HEK293T (cell line): ENCODE results near the gene CELF4.

Source experiments
- CTCF ChIA-PET: fragments of 350-600 bp; formaldehyde crosslinking; extraction: SDS; loops from one replicate; lab custom pipeline; 2021; ENCODE audit warnings: antibody characterized with exemption, inconsistent platforms; lab: Yijun Ruan, JAX
- POLR2A ChIA-PET: fragments of 350-600 bp; formaldehyde crosslinking; extraction: SDS; loops from one replicate; lab custom pipeline; 2020; ENCODE audit warnings: antibody characterized with exemption, inconsistent platforms; lab: Yijun Ruan, JAX
- DNase-seq: peaks from one replicate; pipeline ENCODE4 v3.0.0; 2012; ENCODE audit warnings: mixed read lengths; ENCODE audit errors: extremely low spot score
- ARNT ChIP-seq: fragments of 450-650 bp; IDR thresholded peaks from 2 replicates; pipeline ENCODE4 v1.6.1; 2017; ENCODE audit warnings: mild to moderate bottlenecking
- BHLHE40 ChIP-seq: fragments of 450-650 bp; IDR thresholded peaks from 2 replicates; pipeline ENCODE4 v1.6.1; 2016; ENCODE audit warnings: mild to moderate bottlenecking, moderate library complexity, borderline replicate concordance
- CTBP1 ChIP-seq: fragments of 450-650 bp; IDR thresholded peaks from 2 replicates; pipeline ENCODE4 v1.6.1; 2016; ENCODE audit warnings: borderline replicate concordance
- ELF4 ChIP-seq: fragments of 450-650 bp; IDR thresholded peaks from 2 replicates; pipeline ENCODE4 v1.6.1; 2017; ENCODE audit warnings: antibody characterized with exemption
- FOXA1 ChIP-seq: fragments of 450-650 bp; IDR thresholded peaks from 2 replicates; pipeline ENCODE4 v1.6.1; 2016; ENCODE audit warnings: mild to moderate bottlenecking
- FOXK2 ChIP-seq: fragments of 450-650 bp; IDR thresholded peaks from 2 replicates; pipeline ENCODE4 v1.6.1; 2016; ENCODE audit warnings: mild to moderate bottlenecking
- FOXM1 ChIP-seq: fragments of 450-650 bp; IDR thresholded peaks from 2 replicates; pipeline ENCODE4 v1.6.1; 2017; ENCODE audit warnings: mild to moderate bottlenecking, borderline replicate concordance
- HDGF ChIP-seq: fragments of 450-650 bp; IDR thresholded peaks from 2 replicates; pipeline ENCODE4 v1.6.1; 2017; ENCODE audit warnings: antibody characterized with exemption, borderline replicate concordance
- L3MBTL2 ChIP-seq: fragments of 450-650 bp; conservative IDR thresholded peaks from 2 replicates; pipeline ENCODE4 v1.6.1; 2016; ENCODE audit warnings: mild to moderate bottlenecking
- LEF1 ChIP-seq: fragments of 450-650 bp; IDR thresholded peaks from 2 replicates; pipeline ENCODE4 v1.6.1; 2017; ENCODE audit warnings: mild to moderate bottlenecking, borderline replicate concordance
- NFRKB ChIP-seq: fragments of 450-650 bp; IDR thresholded peaks from 2 replicates; pipeline ENCODE4 v1.6.1; 2016; ENCODE audit warnings: mild to moderate bottlenecking, moderate library complexity
- SP1 ChIP-seq: fragments of 450-650 bp; IDR thresholded peaks from 2 replicates; pipeline ENCODE4 v1.6.1; 2017
- SUZ12 ChIP-seq: fragments of 450-650 bp; IDR thresholded peaks from 2 replicates; pipeline ENCODE4 v1.6.1; 2016; ENCODE audit warnings: mild to moderate bottlenecking
- TARDBP ChIP-seq: fragments of 450-650 bp; IDR thresholded peaks from 2 replicates; pipeline ENCODE4 v1.6.1; 2016
- ZNF384 ChIP-seq: fragments of 450-650 bp; IDR thresholded peaks from 2 replicates; pipeline ENCODE4 v1.6.1; 2016
- TF ChIP-seq, protein P1 (sequence below): fragments of 450-650 bp; IDR thresholded peaks from 2 replicates; pipeline ENCODE4 v1.6.1; 2016

Gene CELF4

DNA sequence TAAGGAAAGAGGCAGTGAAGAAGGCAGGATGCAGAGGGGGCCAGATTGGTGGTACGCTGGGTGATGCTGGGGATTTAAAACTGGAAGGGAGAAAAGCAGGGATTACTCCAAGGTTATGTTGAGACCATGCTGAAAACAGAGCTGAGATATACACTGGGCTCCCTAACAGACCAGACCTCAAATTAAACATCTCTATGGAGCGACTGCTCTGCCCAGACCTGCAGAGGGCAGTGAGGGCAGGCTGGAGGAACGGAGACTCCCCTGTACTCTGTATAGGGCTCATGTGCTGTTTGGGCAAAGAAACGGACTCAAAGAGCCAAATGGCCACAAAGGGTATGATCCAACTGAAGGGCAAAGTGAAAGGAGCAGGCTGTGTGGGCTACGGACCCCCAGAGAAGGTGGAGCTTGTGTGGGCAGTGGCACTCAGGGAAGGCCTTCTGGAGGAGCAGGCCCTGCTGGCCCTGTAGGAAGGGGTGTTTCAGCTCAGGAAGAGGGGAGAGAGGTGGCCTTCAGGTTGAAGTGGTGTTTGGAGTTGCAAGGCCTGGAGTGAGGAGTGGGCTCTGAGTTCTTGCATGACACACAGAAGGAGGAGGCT, 4.8 kb upstream of the CELF4 start:
- no peak for DNase-seq
- ChIA-PET CTCF (no interaction called here), POLR2A (no interaction called here)
- no peak for TF ChIP-seq NFRKB
- TF ChIP-seq, protein P1, sequence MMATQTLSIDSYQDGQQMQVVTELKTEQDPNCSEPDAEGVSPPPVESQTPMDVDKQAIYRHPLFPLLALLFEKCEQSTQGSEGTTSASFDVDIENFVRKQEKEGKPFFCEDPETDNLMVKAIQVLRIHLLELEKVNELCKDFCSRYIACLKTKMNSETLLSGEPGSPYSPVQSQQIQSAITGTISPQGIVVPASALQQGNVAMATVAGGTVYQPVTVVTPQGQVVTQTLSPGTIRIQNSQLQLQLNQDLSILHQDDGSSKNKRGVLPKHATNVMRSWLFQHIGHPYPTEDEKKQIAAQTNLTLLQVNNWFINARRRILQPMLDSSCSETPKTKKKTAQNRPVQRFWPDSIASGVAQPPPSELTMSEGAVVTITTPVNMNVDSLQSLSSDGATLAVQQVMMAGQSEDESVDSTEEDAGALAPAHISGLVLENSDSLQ = no peak

DNA sequence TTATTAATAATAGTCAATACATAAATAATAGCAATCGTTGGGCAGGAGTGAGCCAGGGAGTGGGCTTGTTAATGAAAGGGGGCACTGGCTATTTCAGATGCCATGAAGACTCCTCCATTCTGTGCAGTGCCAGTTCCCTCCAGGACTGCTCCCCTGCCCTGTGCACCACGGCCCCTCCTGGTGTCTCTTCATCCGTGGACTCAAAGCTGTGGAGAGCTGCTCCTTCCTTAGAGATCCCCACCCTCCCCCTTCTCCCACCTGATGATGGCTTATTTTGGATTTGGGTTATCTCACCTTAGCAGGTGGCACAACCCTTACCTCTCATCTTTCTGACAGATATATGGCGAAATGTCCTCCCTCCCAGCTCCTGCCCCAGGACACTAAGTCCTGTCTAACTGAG, 3.1 kb upstream of the CELF4 start:
- CTCF ChIA-PET = interaction anchor here (0.8 kb wide), 1 partner anchor 10 kb away, joined by 3 read pairs; no protein-coding TSS in a partner anchor
- POLR2A ChIA-PET = no interaction called here
- TF ChIP-seq LEF1 = no peak
- no peak for TF ChIP-seq SP1
- TF ChIP-seq L3MBTL2 = no peak
- no peak for TF ChIP-seq HDGF
- no peak for TF ChIP-seq FOXK2
- no peak for TF ChIP-seq NFRKB
- no peak for TF ChIP-seq ELF4
- TF ChIP-seq ZNF384 = no peak
- no peak for TF ChIP-seq SUZ12
- no peak for TF ChIP-seq FOXA1
- TF ChIP-seq, protein P1 = no peak
- TF ChIP-seq BHLHE40 = no peak
- no peak for TF ChIP-seq ARNT
- TF ChIP-seq FOXM1 = no peak
- TF ChIP-seq TARDBP = no peak
- no peak for TF ChIP-seq CTBP1
- DNase-seq = no peak

DNA sequence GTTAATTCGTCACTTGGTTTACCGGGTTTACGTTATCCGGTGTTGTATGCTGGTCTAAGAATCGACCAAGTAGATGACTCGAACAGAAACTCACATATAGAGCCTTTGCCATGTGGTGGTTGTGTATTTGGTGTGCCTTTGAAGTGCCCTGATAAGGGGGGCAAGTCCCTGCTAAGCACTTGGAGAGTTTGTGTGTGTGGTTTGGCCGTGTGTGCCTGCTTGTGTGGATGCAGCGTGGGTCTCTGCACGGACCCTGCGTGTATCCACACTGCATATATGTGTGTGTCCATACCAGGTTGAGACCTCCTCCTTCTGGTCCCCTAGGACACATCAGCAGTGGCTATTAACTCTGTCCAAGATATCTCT, 2.4 kb upstream of the CELF4 start:
- POLR2A ChIA-PET = no interaction called here
- CTCF ChIA-PET = no interaction called here
- TF ChIP-seq LEF1 = no peak
- TF ChIP-seq ZNF384 = no peak
- TF ChIP-seq FOXM1 = no peak
- TF ChIP-seq TARDBP = no peak
- no peak for TF ChIP-seq L3MBTL2
- TF ChIP-seq FOXA1 = no peak
- TF ChIP-seq ELF4 = no peak
- TF ChIP-seq, protein P1 = no peak
- TF ChIP-seq SUZ12 = no peak
- no peak for DNase-seq

DNA sequence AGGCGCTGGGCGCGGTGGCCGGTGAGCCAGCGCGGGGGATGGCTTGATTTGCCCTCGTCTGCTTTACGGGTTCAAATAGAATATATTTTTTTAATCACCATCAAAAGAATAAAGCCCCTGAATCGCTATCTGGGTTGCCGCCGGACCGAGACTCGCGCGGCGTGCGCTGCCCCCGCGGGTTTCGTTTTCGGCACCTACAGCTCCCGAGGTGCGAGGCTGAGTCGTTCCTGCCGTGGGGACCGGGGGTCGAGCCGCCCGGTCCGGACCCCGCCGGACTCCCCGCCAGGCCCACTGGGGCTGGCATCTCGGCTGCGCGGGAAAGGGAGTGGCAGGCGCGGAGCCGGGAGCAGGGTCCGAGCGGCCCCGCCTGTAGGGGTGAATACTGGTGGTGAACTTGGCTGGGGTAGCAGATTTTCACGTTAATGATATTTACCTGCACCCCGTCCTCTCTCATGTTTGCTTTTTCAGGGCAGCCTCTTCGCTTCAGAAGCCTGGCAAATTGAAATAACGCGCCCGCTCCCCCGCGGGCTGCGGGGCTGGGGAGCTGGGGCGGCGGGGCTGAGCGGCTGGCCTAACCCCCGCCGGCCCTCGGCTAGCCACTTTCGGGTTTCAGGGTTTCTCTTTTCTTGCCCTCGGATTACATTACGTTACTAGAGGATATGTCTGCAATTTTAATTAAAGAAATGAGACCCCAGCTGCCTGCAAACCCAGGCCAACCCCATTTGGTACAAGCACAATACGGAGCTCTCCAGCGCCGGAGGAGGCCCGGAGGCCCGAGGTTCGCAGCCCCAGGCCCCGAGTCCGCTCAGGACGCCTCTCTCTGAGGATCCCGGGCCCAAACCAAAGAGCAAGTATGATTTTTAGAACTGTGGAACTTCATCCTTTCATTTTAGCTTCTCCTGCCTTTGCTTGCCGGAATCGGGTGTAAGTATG, 1.7 kb upstream of the CELF4 start:
- TF ChIP-seq, protein P1 = no peak
- TF ChIP-seq CTBP1 = no peak
- no peak for TF ChIP-seq HDGF
- DNase-seq = no peak
- ChIA-PET CTCF (no interaction called here), POLR2A (interaction anchor here (1.2 kb wide), 2 partner anchors 8 to 10 kb away, joined by 3 to 4 read pairs; no protein-coding TSS in a partner anchor)

DNA sequence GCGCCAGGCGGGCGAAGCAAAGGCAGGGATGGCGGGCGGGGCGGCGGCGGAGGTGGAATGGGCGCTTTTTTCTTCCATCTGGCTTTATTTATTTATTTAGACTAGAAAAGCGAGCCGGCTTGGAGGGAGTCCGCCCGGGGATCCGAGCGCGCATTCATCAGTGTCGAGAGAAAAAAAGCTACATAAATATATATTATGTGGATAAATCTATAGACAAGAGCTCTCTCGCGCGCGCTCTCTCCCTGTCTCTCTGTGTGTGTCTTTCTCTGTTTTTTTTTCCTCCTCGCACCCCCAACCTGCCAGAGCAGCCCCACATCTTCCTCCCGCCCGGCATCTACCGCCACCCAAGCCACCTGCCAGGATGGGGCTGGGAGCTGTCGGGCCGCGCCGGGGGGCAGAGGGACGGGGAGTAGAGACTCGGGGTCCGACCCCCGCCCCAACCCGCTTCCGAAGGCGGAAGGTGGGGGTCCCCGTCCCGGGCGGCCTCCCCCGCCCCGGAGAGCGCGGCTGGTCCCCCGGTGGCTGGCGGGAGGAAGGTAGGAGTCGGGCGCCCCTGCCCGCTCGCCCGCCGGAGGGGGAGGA, 972 bp upstream of the CELF4 start:
- DNase-seq = no peak
- POLR2A ChIA-PET = interaction anchor here (1.2 kb wide), 2 partner anchors 9 kb away, joined by 3 to 4 read pairs; no protein-coding TSS in a partner anchor

DNA sequence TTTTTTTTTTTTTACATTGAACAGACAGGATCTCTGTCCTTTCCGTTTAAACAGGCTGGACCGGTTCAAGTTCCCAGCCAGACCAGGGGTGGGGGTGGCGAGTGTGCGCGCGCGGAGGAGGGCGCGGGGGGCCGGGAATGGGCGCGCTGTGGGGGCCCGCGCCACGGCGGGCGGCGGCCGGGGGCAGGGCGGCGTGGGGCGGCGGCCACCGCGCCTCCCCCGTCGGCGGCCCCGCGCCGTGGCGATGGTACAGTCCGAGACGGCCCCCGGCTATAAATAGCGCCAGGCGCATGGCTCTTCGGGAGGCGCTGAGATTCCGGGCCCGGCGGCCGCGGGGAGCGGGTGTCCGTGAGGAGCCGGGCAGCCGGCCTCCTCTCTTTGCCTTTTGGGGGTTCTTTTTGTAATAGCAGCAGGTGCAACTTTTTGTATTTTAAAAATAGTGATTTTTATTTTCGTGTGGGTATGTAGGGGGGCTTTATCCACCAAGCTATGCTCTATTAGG, 430 bp upstream of the CELF4 start:
- ChIA-PET POLR2A (interaction anchor here (1.2 kb wide), 2 partner anchors 8 to 9 kb away, joined by 3 to 4 read pairs; no protein-coding TSS in a partner anchor), CTCF (interaction anchor here (1.7 kb wide), 1 partner anchor 213 kb away, joined by 4 read pairs; no protein-coding TSS in a partner anchor)
- peak; percentile 93 for DNase-seq
- TF ChIP-seq TARDBP = no peak
- TF ChIP-seq L3MBTL2 = peak; percentile 72
- TF ChIP-seq, protein P1 = no peak

More for the DNA sequence above, 972 bp upstream of the CELF4 start:
- TF ChIP-seq ZNF384 (no peak), SP1 (no peak), TARDBP (no peak), FOXA1 (no peak)
- CTCF ChIA-PET = interaction anchor here (1.7 kb wide), 1 partner anchor 212 kb away, joined by 4 read pairs; no protein-coding TSS in a partner anchor
